SW480 (cell line): ENCODE results near the gene PFAS.
"Not testable (repeated sequence)": the region's sequence is repeated elsewhere in the genome, so short reads cannot be mapped to it uniquely, and the experiment has no call there.

Experiments used
- DNase-seq: peaks from one replicate; pipeline ENCODE4 v3.0.0-alpha.2; 2016; ENCODE audit warnings: low spot score

The PFAS gene

DNA sequence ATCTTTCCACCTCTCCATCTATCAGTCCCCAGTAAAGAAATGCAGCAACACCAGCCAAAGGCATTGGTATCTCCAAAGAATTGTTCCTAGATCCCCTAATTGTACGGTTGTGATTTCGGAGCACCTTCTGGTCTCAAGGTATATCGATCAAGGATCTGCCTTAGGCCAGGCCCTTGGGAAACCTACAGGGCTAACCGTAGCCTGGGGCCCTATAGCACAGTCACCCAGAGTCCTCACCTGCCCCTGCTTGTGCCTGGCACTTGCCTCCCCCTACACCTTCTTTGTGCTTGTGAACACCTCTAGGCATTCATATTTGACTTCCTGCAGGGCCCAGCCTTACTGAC, 21.9 kb upstream of the PFAS start:
- DNase-seq, result no peak

DNA sequence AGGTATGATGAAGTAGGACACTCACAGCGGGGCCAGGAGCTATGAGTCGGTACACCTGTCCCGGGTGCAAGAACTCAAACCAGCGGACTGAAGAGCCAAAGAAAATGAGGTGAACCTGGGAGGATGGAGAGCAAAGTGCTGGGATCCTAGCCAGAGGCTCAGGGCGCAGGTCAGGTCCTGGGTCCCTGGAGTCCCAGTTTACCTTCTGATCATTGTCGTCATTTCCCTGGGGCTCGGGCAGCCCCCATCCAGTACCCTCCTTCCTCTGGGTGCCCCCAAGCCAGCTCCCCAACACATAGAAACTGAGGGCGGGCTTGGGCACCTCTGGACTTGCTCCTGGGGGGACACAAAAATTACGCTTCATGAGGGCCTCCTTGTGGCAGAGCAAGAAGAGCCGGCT, 17.4 kb upstream of the PFAS start:
- no peak for DNase-seq

DNA sequence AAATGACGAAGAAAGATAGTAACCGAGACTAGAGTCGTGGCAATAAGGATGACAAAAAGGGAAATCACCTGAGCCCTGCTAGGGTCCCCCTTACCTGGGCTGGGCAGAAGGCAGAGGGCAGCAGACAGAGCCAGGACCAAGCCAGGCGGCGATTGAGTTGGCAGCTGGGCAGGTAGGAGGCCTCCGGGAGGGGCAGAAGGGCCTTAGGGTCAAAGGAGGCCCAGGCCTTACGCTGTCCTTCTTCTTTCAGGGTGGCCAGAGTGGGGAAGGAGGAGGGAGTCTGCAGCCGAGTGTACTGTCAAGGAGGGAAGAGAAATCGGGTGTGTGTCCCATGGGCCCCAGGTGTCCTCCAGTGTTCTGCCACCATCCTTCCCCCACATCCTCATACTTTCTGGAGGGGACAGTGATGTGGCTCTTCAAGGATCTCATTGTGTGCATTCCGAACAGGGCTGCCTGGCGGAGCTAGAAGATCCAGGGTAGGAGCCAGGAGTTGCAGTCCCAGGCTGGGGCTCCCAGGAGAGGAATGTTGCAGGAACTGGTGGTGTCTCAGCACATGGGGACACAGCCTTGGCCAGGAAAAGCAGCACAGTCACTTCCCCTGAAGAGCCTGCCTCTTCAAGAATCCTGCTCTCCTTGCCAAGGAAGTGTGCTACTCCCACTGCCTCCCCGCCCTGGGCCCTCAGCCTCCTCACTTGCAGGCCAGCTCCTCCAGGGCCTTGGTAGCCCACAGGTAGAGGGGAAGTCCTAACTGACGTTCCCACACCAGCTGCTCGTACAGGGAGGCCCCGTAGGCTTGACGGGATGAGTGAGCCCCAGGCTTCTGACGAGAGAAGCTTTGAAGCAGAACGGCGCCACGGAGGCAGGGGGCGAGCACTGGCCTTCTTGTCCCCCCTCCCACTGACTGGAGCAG, 14.5 kb upstream of the PFAS start:
- DNase-seq, result no peak

DNA sequence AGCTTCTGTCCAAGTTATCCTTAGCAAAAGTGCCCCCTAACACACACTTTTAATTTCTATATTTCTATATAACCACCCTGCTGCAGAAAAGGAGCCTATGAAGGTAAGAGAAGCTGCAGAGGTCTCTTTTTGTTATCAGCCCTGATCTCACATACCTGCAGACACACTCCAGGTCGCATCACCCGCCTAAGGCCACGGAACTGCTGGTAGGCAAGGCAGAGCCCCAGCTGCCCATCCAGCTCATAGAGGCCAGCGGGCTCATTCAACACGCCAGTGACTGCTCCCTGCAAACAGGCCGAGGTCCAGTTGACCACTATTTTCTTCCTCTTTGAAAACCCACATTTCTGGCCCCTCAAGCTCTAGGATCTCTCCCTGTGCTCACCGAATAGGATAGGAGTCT, 13.4 kb upstream of the PFAS start:
- no peak for DNase-seq

DNA sequence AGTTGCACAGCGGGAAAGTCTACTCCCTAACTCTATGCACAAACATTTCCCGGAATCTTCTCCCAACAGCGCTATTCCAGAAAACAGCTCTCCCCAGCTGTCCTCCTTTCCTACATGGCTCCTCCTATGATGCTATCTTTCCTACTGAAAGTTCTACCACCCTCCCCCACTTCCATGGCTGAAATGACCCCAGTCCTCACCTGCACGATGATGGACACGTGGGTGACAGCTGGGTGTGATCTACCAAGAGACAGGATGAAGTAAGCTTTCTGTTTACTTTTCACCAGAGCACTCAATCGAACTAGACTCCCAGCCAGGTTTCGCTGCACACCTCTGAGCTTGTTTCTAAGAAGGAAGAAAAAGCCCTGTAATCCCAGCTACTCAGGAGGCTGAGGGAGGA, 11.9 kb upstream of the PFAS start:
- no peak for DNase-seq

DNA sequence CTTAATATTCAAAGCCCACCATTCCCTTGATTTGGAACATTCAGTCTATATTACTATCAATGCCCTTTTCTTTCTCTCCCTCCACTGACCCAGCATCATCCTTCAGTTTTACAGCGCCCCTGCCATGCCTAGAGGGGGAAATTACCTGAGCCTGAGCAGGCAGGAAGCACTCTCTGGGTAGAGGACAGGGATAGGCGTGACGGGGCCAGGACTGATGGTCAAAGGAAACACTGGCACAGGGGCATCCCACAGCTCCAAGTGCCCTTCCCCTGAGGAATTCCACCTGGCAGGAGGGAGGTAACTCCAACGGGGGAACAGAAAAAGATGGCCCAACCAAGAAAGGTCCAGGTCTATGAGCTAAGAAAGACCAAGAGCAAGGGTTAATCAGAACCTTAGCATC, 11.2 kb upstream of the PFAS start:
- no peak for DNase-seq

DNA sequence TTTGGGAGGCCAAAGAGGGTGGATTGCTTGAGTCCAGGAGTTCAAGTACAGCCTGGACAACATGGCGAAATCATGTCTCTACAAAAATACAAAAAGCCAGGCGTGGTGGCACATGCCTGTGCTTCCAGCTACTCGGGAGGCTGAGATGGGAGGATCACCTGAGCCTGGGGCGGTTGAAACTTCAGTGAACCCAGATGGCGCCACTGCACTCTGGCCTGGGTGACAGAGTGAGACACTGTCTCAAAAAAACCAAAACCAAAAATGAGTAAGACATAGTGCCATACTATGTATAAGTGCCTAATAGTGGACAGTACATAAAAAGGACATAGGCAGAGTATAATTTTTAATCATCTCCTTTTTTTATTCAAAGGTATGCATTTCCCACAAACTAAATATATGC, 5.3 kb upstream of the PFAS start:
- no peak for DNase-seq

DNA sequence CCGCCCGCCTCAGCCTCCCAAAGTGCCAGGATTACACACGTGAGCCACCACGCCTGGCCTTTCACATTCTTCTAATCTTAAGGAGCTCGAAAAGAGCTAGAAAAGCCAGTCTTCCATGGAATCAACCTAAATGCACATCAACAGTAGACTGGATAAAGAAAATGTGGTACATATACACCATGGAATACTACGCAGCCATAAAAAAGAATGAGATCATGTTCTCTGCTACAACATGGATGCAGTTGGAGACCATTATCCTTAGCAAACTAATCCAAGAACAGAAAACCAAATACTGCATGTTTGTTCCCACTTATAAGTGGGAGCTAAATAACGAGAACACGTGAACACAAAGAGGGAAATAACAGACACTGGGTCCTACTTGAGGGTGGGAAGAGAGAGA, 4.3 kb upstream of the PFAS start:
- DNase-seq, result no peak

DNA sequence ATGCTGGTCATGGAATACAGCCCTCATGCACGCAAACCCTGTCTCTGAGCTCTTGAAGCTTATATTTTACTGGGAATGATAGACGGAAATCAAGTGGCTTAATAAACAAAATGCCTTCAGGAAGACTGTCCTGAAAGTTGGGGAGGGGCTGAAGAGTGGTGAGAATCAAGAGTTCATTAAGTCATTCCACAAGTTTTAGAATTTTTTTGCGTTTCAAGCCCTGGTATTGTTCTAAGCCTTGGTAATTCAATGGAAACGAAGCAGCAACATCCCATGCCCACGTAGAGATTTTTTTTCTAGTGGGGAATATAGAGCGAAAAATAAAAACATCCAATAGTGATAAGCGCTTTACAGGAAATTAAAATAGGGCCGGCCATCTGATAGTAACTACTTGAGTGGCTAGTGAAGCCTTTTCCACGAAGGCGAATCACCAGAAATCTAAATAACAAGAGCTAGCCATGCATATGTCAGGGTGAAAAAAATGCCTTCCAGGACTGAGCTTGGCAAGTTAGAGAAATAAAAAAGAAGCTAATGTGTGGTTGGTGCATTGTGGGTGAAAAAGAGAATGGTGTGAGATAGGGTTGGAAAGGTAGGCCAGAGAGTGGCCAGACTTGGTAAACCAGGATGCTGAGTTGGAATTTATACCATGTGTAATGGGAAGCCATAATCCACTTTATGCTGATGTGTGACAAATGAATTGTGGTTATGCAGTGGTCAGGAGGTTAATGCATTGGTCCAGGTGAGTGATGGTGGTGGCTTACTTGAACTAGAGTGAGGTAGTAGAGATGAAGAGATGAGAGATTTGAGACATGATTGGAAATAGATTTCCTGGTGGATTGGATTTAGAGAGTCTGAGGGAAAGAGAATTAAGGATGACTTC, 772 bp downstream of the PFAS start:
- peak; percentile 36 for DNase-seq

DNA sequence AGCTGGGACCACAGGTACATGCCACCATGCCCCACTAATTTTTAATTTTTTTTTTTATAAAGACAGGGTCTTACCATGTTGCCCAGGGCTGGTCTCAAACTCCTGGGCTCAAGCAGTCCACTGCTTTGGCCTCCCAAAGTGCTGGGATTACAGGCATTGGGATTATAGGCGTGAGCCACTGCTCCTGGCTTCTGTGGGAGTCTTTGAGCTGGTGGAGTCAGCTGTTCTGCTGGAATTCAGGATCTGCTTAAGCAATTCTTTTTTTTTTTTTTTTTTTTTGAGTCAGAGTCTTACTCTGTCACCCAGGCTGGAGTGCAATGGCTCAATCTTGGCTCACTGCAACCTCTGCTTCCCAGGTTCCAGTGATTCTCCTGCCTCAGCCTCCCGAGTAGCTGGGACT, 2.3 kb downstream of the PFAS start:
- DNase-seq, result not testable (repeated sequence)

DNA sequence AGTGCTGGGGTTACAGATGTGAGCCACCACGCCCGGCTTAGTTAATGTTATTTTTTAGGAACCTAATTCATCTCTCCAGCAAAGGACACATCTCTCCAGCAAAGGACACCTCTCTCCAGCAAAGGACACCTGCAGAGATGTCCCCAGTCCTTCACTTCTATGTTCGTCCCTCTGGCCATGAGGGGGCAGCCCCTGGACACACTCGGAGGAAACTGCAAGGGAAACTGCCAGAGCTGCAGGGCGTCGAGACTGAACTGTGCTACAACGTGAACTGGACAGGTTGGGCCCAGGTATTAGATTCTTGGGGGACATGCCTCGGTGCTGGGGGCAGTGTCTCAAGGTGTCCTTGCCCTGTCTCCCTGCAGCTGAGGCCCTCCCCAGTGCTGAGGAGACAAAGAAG, 4.7 kb downstream of the PFAS start:
- DNase-seq, result peak; percentile 11

DNA sequence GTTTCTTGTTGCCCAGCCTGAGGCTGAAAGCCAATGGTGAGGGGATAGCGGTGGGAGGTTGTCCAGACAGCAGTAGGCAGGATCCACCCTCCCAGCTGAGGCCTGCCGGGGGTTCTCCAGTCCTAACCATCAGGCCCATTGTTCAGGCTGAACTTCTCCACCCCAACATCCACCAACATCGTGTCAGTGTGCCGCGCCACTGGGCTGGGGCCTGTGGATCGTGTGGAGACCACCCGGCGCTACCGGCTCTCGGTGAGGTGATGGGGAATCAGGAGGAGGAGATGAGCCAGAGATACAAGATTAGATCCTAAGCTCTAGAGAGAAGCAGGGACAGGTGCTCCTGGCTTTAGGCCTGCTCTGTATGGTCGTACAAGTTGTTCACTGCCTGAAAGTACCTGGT, 5.8 kb downstream of the PFAS start:
- DNase-seq, result no peak

DNA sequence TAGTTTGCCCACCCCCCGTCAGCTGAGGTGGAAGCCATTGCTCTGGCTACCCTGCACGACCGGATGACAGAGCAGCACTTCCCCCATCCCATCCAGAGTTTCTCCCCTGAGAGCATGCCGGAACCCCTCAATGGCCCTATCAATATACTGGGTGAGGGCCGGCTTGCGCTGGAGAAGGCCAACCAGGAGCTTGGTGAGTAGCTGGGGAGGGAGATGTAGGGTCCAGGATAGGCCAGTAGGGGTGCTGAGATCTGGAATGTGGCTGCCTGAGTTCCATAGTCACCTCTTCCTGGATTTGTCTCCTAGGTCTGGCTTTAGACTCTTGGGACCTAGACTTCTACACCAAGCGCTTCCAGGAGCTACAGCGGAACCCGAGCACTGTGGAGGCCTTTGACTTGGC, 6.4 kb downstream of the PFAS start:
- no peak for DNase-seq

DNA sequence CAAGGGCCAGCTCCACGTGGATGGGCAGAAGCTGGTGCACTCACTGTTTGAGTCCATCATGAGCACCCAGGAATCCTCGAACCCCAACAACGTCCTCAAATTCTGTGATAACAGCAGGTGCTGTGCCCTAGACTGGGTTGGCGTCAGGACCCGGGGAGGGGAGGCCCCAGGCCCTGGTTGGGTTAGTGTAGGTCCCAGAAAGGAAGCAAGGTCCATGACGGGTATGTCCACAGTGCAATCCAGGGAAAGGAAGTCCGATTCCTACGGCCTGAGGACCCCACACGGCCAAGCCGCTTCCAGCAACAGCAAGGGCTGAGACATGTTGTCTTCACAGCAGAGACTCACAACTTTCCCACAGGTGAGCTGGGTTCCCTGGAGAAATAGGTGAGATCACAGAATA, 7.2 kb downstream of the PFAS start:
- no peak for DNase-seq

DNA sequence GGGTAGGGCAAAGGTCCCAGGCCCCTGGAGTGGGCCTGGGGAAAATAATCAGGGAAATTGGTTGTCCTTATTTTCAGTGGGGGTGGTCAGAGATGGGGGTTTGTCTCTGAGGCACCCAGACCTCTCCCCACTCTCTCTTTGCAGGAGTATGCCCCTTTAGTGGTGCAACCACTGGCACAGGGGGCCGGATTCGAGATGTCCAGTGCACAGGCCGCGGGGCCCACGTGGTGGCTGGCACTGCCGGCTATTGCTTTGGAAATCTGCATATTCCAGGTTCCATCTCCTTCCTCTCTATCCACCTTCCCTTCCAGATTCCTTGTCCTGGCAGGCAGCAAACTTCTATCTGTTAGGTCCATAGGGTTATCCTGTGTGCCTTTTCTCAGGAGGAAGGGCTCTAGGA, 7.6 kb downstream of the PFAS start:
- no peak for DNase-seq

DNA sequence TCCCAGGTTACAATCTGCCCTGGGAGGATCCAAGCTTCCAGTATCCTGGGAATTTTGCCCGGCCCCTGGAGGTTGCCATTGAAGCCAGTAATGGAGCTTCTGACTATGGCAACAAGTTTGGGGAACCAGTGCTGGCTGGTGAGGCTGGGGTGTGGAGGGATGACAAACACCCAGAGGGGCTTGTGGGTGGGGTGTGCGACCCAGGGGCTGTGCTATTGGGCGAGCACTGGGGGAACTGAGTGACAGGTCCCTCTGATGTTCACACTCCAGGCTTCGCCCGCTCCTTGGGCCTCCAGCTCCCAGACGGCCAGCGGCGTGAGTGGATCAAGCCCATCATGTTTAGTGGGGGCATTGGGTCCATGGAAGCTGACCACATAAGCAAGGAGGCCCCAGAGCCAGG, 8.7 kb downstream of the PFAS start:
- DNase-seq, result no peak

DNA sequence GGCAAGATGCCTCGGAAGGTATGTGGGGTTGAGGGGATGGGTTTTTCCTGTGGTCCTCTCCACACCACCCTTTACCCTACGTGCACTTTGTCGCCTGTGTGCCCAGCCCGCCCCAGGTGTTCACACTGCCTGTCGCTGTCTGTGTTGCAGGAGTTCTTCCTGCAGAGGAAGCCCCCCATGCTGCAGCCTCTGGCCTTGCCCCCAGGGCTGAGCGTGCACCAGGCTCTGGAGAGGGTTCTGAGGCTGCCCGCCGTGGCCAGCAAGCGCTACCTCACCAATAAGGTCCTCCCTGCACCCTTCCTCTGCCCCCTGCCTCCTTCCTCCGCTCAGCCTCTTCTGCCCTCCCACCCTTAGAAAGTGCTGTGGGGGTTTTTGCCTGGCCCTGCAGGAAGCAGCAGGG, 15.2 kb downstream of the PFAS start:
- no peak for DNase-seq

DNA sequence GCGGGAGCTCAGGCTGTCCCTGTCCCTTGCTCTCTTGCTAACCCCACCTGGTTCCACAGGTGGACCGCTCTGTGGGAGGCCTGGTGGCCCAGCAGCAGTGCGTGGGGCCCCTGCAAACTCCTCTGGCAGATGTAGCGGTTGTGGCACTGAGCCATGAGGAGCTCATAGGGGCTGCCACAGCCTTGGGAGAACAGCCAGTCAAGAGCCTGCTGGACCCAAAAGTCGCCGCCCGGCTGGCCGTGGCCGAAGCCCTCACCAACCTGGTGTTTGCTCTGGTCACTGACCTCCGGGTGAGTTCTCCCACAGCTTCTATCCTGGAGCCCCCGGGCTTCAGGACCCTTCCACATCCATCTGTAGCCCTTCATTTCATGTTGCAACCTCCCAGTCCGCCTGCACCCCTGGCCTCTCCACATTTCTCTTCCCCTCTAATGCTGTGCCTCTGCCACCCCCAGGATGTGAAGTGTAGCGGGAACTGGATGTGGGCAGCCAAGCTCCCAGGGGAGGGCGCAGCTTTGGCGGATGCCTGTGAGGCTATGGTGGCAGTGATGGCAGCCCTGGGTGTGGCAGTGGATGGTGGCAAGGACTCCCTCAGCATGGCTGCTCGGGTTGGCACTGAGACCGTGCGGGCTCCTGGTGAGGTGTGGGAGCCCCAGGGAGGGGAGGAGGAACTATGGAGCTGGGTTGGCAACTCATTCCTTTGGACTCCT, 15.9 kb downstream of the PFAS start:
- DNase-seq, result no peak

DNA sequence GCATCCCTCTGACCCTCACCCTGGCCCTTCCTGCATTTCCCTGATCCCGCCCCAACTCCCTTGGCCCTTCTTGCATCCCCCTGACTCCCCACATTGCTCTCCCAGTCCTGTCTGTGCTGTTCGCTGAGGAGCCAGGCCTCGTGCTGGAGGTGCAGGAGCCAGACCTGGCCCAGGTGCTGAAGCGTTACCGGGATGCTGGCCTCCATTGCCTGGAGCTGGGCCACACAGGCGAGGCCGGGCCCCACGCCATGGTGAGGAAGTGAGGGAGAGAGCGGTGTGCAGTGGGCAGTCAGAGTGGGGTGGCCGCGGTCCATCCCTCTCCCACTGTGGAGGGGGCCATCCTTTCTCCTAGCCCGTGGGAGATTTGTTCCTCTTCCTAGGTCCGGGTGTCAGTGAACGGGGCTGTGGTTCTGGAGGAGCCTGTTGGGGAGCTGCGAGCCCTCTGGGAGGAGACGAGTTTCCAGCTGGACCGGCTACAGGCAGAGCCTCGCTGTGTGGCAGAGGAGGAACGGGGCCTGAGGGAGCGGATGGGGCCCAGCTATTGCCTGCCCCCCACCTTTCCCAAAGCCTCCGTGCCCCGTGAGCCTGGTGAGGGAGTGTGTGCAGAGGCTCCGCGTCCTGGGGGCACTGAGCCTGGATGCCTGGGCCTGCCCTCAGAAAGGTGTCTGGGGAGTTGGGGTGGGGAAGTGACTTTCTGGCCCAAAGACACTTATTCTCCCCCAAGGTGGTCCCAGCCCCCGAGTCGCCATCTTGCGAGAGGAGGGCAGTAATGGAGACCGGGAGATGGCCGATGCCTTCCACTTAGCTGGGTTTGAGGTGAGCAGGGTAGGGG, 17.8 kb downstream of the PFAS start:
- no peak for DNase-seq

DNA sequence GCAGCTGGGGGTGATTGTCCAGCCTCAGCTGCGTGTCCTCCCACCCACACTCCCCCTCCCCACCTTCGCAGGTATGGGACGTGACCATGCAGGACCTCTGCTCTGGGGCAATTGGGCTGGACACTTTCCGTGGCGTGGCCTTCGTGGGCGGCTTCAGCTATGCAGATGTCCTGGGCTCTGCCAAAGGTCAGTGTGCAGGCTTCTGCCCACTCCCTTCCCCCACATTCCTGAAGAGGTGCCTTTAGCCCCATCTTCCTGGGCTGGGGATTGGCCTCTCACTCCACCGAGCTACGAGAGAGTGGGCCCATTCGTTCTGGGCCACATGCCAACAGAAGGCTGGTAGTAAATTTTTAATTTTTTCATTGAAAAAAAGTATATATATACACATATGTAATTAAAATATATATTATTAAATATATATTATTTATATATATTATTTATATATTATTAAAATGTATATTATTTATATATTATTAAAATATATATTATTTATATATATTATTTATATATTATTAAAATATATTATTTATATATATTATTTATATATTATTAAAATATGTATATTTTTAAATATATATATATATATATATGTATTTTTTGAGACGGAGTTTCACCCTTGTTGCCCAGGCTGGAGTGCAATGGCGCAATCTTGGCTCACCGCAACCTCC, 18.5 kb downstream of the PFAS start:
- DNase-seq, result no peak

DNA sequence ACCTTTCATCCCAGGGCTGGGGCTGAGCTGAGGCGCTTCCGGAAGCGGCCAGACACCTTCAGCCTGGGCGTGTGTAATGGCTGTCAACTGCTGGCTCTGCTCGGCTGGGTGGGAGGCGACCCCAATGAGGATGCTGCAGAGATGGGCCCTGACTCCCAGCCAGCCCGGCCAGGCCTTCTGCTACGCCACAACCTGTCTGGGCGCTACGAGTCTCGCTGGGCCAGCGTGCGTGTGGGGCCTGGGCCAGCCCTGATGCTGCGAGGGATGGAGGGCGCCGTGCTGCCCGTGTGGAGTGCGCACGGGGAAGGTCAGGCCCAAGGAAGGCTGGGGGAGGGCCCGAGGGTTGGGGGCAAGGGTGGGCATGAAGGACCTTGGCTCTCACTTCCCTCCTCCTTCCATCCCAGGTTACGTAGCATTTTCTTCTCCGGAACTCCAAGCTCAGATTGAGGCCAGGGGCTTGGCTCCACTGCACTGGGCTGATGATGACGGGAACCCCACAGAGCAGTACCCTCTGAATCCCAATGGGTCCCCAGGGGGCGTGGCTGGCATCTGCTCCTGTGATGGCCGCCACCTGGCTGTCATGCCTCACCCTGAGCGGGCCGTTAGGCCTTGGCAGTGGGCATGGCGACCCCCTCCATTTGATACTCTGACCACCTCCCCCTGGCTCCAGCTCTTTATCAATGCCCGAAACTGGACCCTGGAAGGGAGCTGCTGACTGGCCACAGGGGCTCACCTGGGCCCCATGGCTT, 19.6 kb downstream of the PFAS start:
- DNase-seq, result no peak
